ENCODE data around the gene TMOD1. TPM values are rescaled to one million over a fixed set of nuclear protein-coding genes. Genes with fewer than 3 reads are reported as not detected.

TMOD1 gene
- total and polyA plus RNA-seq, 2 experiments from 2014 or later, result 0.69 to 4.5 TPM

- no peak overlapping the region for H2AFZ ChIP-seq
- H3K9me3 Mint-ChIP-seq, result no peaks in the 10 kb centered on the region
- H3K4me3 Mint-ChIP-seq, result no peak overlapping the region
- H3K27ac ChIP-seq (ENCODE audit: low read depth), result no peak overlapping the region
- ATAC-seq (no peak), DNase-seq (ENCODE audit: low spot score) (no peak)
- no peaks in the 10 kb centered on the region for H3K36me3 Mint-ChIP-seq (ENCODE audit: low read depth)
- no peaks in the 10 kb centered on the region for H4K20me1 ChIP-seq (replicated peaks; ENCODE audit: insufficient read depth)
- peaks cover 17% of the 10 kb centered on the region for H3K27me3 Mint-ChIP-seq (ENCODE audit: insufficient read depth, low read depth, poor library complexity)
- H3K79me2 ChIP-seq (replicated peaks; ENCODE audit: insufficient read depth), result no peaks in the 10 kb centered on the region
- H3K4me1 ChIP-seq (ENCODE audit: insufficient read depth), result peaks cover 15% of the 10 kb centered on the region
- H3K4me3 ChIP-seq, result no peak overlapping the region
- no peak overlapping the region for H3K4me2 ChIP-seq
- no peaks in the 10 kb centered on the region for H3K9me2 ChIP-seq (ENCODE audit: insufficient read depth)
- H3K4me1 Mint-ChIP-seq, result peaks cover 18% of the 10 kb centered on the region
- TF ChIP-seq CREB1 (CRISPR knock-in tag; IDR thresholded peaks at IDR 0.05; ENCODE audit: low read depth) (no peak), NANOG (IDR thresholded peaks at IDR 0.05; ENCODE audit: borderline replicate concordance) (no peak), POLR2AphosphoS5 (IDR thresholded peaks at IDR 0.05; ENCODE audit: low read depth) (no peak), STAT1 (IDR thresholded peaks at IDR 0.05; ENCODE audit: unreplicated experiment) (no peak), EZH2 (IDR thresholded peaks at IDR 0.05; ENCODE audit: low read depth, unreplicated experiment) (no peak), CTCF (conservative IDR thresholded peaks at IDR 0.05; ENCODE audit: low read depth in 2 of 2) (no peak), ZNF114 (CRISPR knock-in tag; IDR thresholded peaks at IDR 0.05) (no peak), JUNB (IDR thresholded peaks at IDR 0.05; ENCODE audit: unreplicated experiment) (no peak), ZNF331 (CRISPR knock-in tag; IDR thresholded peaks at IDR 0.05; ENCODE audit: low read depth) (no peak), EZH2phosphoT487 (IDR thresholded peaks at IDR 0.05; ENCODE audit: unreplicated experiment) (no peak)
- TF ChIP-seq, protein P1, sequence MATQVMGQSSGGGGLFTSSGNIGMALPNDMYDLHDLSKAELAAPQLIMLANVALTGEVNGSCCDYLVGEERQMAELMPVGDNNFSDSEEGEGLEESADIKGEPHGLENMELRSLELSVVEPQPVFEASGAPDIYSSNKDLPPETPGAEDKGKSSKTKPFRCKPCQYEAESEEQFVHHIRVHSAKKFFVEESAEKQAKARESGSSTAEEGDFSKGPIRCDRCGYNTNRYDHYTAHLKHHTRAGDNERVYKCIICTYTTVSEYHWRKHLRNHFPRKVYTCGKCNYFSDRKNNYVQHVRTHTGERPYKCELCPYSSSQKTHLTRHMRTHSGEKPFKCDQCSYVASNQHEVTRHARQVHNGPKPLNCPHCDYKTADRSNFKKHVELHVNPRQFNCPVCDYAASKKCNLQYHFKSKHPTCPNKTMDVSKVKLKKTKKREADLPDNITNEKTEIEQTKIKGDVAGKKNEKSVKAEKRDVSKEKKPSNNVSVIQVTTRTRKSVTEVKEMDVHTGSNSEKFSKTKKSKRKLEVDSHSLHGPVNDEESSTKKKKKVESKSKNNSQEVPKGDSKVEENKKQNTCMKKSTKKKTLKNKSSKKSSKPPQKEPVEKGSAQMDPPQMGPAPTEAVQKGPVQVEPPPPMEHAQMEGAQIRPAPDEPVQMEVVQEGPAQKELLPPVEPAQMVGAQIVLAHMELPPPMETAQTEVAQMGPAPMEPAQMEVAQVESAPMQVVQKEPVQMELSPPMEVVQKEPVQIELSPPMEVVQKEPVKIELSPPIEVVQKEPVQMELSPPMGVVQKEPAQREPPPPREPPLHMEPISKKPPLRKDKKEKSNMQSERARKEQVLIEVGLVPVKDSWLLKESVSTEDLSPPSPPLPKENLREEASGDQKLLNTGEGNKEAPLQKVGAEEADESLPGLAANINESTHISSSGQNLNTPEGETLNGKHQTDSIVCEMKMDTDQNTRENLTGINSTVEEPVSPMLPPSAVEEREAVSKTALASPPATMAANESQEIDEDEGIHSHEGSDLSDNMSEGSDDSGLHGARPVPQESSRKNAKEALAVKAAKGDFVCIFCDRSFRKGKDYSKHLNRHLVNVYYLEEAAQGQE (IDR thresholded peaks at IDR 0.05; ENCODE audit: unreplicated experiment), result no peak
- TF ChIP-seq, protein P2, sequence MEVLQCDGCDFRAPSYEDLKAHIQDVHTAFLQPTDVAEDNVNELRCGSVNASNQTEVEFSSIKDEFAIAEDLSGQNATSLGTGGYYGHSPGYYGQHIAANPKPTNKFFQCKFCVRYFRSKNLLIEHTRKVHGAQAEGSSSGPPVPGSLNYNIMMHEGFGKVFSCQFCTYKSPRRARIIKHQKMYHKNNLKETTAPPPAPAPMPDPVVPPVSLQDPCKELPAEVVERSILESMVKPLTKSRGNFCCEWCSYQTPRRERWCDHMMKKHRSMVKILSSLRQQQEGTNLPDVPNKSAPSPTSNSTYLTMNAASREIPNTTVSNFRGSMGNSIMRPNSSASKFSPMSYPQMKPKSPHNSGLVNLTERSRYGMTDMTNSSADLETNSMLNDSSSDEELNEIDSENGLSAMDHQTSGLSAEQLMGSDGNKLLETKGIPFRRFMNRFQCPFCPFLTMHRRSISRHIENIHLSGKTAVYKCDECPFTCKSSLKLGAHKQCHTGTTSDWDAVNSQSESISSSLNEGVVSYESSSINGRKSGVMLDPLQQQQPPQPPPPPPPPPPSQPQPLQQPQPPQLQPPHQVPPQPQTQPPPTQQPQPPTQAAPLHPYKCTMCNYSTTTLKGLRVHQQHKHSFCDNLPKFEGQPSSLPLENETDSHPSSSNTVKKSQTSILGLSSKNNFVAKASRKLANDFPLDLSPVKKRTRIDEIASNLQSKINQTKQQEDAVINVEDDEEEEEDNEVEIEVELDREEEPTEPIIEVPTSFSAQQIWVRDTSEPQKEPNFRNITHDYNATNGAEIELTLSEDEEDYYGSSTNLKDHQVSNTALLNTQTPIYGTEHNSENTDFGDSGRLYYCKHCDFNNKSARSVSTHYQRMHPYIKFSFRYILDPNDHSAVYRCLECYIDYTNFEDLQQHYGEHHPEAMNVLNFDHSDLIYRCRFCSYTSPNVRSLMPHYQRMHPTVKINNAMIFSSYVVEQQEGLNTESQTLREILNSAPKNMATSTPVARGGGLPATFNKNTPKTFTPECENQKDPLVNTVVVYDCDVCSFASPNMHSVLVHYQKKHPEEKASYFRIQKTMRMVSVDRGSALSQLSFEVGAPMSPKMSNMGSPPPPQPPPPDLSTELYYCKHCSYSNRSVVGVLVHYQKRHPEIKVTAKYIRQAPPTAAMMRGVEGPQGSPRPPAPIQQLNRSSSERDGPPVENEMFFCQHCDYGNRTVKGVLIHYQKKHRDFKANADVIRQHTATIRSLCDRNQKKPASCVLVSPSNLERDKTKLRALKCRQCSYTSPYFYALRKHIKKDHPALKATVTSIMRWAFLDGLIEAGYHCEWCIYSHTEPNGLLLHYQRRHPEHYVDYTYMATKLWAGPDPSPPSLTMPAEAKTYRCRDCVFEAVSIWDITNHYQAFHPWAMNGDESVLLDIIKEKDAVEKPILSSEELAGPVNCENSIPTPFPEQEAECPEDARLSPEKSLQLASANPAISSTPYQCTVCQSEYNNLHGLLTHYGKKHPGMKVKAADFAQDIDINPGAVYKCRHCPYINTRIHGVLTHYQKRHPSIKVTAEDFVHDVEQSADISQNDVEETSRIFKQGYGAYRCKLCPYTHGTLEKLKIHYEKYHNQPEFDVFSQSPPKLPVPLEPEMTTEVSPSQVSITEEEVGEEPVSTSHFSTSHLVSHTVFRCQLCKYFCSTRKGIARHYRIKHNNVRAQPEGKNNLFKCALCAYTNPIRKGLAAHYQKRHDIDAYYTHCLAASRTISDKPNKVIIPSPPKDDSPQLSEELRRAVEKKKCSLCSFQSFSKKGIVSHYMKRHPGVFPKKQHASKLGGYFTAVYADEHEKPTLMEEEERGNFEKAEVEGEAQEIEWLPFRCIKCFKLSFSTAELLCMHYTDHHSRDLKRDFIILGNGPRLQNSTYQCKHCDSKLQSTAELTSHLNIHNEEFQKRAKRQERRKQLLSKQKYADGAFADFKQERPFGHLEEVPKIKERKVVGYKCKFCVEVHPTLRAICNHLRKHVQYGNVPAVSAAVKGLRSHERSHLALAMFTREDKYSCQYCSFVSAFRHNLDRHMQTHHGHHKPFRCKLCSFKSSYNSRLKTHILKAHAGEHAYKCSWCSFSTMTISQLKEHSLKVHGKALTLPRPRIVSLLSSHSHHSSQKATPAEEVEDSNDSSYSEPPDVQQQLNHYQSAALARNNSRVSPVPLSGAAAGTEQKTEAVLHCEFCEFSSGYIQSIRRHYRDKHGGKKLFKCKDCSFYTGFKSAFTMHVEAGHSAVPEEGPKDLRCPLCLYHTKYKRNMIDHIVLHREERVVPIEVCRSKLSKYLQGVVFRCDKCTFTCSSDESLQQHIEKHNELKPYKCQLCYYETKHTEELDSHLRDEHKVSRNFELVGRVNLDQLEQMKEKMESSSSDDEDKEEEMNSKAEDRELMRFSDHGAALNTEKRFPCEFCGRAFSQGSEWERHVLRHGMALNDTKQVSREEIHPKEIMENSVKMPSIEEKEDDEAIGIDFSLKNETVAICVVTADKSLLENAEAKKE (CRISPR knock-in tag; IDR thresholded peaks at IDR 0.05), result no peak
- TF ChIP-seq, protein P3, sequence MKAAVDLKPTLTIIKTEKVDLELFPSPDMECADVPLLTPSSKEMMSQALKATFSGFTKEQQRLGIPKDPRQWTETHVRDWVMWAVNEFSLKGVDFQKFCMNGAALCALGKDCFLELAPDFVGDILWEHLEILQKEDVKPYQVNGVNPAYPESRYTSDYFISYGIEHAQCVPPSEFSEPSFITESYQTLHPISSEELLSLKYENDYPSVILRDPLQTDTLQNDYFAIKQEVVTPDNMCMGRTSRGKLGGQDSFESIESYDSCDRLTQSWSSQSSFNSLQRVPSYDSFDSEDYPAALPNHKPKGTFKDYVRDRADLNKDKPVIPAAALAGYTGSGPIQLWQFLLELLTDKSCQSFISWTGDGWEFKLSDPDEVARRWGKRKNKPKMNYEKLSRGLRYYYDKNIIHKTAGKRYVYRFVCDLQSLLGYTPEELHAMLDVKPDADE (IDR thresholded peaks at IDR 0.05), result no peak
- no peaks in the 10 kb centered on the region for H3F3A ChIP-seq (replicated peaks; ENCODE audit: low read depth)
- H3K27me3 ChIP-seq (ENCODE audit: insufficient read depth), result no peaks in the 10 kb centered on the region
- no peaks in the 10 kb centered on the region for H3K36me3 ChIP-seq (ENCODE audit: insufficient read depth)
- H3K27ac Mint-ChIP-seq, result no peak overlapping the region
Observed at GRCh38 chr9:97558701-97559101, 57.2 kb downstream of the TMOD1 start.

All from GM23338 (cell line).